ENCODE results near the gene CERS3.

The CERS3 gene

DNA sequence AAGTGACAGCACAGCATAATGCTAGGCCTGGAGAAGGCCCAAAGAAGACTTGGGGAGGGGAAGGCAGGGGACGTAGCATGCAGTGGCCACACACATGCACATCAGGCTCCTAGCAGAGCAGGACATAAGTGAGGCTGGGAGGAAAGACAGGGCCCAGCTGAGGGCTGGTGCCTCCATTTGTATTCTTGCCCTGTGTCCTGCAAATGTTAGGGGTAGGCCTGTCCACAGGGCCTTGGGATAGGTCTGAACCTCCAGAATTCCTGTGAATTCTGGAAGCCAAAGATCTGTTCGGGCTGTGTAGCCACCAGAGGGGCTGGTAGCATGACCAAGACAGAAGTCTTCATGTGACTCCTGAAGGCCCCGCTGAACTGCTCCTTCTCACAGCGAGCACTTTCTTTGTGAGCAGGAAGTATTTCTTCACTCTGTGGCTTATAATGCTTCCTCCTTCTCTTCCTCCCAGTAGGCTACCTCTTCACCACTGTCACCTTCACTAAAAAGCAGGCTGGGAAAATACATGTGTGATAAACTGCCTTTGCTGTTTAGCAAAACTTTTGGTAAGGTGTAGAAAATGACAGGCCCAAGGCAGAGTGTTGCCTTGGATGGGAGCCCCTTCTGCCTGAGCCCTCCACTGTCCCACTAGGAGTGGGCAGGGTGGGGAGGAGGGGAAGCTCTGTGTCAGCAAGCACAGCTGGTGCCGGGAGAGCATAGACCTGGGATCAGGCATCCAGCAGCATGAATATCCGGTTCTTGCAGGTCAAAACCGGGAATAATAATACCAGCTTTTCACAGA lies 8.4 kb downstream of the CERS3 start:
- TF ChIP-seq, protein P1, sequence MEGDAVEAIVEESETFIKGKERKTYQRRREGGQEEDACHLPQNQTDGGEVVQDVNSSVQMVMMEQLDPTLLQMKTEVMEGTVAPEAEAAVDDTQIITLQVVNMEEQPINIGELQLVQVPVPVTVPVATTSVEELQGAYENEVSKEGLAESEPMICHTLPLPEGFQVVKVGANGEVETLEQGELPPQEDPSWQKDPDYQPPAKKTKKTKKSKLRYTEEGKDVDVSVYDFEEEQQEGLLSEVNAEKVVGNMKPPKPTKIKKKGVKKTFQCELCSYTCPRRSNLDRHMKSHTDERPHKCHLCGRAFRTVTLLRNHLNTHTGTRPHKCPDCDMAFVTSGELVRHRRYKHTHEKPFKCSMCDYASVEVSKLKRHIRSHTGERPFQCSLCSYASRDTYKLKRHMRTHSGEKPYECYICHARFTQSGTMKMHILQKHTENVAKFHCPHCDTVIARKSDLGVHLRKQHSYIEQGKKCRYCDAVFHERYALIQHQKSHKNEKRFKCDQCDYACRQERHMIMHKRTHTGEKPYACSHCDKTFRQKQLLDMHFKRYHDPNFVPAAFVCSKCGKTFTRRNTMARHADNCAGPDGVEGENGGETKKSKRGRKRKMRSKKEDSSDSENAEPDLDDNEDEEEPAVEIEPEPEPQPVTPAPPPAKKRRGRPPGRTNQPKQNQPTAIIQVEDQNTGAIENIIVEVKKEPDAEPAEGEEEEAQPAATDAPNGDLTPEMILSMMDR (IDR thresholded peaks at IDR 0.05; ENCODE audit: low read length, missing control alignments): no peak
- H3K4me3 ChIP-seq (replicated peaks; ENCODE audit: low read depth, low read length): no peak overlapping the region
- DNase-seq (ENCODE audit: low read depth): no peak

DNA sequence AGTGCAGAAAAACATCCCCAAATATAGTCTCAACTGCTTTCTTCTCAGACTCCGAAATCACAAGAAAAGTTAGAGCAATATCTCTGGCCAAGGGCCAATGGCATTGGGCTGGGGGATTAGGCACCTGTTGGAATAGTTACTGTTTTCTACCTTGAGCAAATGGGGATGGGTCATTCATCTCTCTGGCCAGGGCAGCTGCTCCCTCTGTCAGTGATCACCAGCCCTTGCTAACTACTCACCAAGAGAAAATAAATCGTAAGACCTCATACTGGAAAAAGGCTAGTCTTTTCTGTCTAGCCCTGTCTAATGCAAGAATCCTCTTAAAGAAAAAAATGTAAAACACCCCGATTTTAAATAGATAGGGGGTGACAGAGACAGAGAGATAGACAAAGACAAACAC lies 10.9 kb downstream of the CERS3 start:
- H3K4me3 ChIP-seq (replicated peaks; ENCODE audit: low read depth, low read length): no peak overlapping the region
- no peak for DNase-seq (ENCODE audit: low read depth)
- TF ChIP-seq, protein P1 (IDR thresholded peaks at IDR 0.05; ENCODE audit: low read length, missing control alignments): no peak

DNA sequence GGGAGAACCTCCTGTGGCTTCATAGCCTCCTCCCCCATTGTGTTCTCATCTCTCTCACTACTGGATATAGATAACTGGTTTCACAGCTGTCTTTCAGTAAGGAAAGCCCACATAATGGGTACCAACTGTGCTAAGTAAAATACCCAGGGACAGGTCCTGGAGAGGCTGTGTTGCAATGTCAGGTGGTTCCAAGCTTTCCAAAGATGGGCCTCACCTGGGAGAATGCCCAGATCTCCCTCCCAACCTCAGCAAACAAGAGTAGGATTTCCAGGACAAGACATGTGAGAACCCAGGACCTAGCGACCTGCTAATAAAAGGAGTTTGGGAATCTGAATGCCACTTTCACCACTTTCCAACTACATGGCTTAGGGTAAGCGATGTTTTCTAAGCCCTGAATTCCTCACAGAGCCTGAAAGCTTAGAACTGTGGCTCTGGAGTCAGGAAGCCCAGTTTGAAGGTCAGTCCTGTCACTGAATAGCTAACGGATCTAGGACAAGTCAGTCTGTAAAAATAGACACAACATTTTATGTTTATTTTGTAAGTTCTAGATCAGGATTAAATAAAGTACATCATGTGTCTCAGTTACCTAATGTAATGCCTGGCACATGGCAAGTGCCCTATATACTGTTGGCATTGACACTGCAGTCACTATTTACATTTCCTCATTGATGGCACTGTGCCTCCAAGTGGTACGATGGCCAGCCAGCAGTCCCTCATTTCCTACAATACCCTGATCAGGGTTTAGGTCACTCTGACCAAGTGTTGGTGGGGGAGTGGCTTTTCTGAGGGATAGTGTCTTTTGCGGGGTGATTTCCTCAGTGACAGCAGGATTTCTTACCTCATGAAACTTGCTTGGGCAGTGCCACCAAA lies 11.9 kb downstream of the CERS3 start:
- DNase-seq (ENCODE audit: low read depth): no peak
- TF ChIP-seq, protein P1 (IDR thresholded peaks at IDR 0.05; ENCODE audit: low read length, missing control alignments): no peak
- no peak overlapping the region for H3K4me3 ChIP-seq (replicated peaks; ENCODE audit: low read depth, low read length)

DNA sequence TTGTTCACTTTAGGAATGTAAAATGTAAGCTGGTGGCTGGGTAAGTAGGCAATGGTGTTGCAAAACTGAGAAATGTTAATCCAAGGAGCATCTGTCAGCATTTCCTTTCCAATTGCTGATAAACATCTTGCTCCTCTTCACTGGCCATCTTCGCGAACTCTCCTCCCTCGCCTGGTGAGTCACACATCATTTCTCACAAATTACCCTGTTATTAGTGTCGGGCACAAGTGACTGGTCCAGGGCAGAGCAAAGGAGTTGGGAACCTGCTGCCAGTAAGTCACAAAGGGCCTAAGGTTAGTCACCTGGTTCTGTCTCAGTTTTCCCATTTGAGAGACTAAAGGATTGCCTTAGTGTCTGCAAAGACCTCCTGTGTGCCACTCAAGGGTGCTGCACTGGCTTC lies 13.0 kb downstream of the CERS3 start:
- no peak for DNase-seq (ENCODE audit: low read depth)
- H3K4me3 ChIP-seq (replicated peaks; ENCODE audit: low read depth, low read length): no peak overlapping the region
- TF ChIP-seq, protein P1 (IDR thresholded peaks at IDR 0.05; ENCODE audit: low read length, missing control alignments): no peak

DNA sequence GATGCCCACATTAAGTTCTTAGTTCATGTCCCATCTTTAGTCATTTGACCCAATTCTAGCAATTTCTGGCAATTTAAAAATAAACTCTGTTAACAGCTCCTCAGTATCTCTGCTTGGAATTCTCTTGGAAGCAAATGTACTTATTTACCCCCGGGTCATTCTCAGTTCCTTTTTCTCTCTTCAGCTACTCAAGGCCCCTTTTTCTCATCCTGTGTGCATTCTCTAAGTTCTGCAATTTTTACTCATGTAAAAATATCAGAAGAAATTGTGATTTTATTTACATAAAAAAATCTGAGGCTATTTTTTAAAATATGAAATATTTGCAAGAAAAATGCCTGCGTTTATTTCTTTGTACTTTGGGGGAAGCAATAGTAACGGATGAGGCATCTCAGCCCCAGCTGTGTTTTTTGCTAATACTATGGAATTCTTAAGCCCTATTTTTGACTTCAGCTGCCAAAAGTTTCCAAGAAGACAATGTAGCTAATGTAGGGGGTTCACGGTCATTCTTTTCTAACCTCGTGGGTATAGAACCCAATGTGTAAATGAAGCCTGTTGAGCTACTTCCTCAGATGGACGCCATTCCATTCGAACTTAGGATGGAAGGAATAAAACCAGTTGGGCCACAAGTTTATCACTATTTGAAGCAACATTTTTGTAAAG lies 20.0 kb downstream of the CERS3 start:
- TF ChIP-seq, protein P1 (IDR thresholded peaks at IDR 0.05; ENCODE audit: low read length, missing control alignments): no peak
- DNase-seq (ENCODE audit: low read depth): no peak
- no peak overlapping the region for H3K4me3 ChIP-seq (replicated peaks; ENCODE audit: low read depth, low read length)

DNA sequence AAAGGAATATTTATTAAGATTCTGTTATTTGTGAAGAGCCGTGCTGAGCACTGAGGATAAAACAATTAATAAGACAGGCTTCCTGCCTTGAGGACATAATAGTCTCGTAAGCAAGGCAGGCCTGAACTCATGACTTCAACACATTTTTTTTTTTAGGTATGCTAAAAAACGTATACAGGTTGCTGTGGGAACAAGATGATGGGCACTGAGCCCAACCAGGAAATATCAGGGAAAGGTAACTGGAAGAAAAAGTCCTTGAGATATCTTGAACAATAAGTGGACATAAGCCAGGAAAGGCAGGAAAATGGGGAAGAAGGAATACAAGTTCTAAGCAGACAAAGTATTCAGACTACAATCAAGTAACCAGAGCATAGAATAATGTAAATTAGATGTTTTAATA lies 26.1 kb downstream of the CERS3 start:
- no peak for DNase-seq (ENCODE audit: low read depth)
- TF ChIP-seq, protein P1 (IDR thresholded peaks at IDR 0.05; ENCODE audit: low read length, missing control alignments): no peak

More for the DNA sequence above, 26.1 kb downstream of the CERS3 start:
- H3K4me3 ChIP-seq (replicated peaks; ENCODE audit: low read depth, low read length): no peak overlapping the region
